Measurements from ENCODE around the gene LIMCH1. TPM values are rescaled to one million over a fixed set of nuclear protein-coding genes. Genes with fewer than 3 reads are reported as not detected.

The LIMCH1 gene
- total RNA-seq, 1 donor from 2014 or later = 257 TPM

- H3K9me3 Mint-ChIP-seq (ENCODE audit: unreplicated experiment) = no peaks in the 10 kb centered on the region
- H3K4me3 Mint-ChIP-seq (ENCODE audit: unreplicated experiment) = peak overlapping the region; percentile 90
- peaks cover 43% of the 10 kb centered on the region for H3K36me3 Mint-ChIP-seq (ENCODE audit: low read depth, unreplicated experiment)
- peaks cover 14% of the 10 kb centered on the region for H3K27me3 Mint-ChIP-seq (ENCODE audit: unreplicated experiment)
- H3K4me1 Mint-ChIP-seq (ENCODE audit: unreplicated experiment) = peaks cover 48% of the 10 kb centered on the region
- TF ChIP-seq, protein P1, sequence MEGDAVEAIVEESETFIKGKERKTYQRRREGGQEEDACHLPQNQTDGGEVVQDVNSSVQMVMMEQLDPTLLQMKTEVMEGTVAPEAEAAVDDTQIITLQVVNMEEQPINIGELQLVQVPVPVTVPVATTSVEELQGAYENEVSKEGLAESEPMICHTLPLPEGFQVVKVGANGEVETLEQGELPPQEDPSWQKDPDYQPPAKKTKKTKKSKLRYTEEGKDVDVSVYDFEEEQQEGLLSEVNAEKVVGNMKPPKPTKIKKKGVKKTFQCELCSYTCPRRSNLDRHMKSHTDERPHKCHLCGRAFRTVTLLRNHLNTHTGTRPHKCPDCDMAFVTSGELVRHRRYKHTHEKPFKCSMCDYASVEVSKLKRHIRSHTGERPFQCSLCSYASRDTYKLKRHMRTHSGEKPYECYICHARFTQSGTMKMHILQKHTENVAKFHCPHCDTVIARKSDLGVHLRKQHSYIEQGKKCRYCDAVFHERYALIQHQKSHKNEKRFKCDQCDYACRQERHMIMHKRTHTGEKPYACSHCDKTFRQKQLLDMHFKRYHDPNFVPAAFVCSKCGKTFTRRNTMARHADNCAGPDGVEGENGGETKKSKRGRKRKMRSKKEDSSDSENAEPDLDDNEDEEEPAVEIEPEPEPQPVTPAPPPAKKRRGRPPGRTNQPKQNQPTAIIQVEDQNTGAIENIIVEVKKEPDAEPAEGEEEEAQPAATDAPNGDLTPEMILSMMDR (IDR thresholded peaks at IDR 0.05; ENCODE audit: unreplicated experiment) = no peak
- no peak for DNase-seq (ENCODE audit: low spot score)
- H3K27ac Mint-ChIP-seq (ENCODE audit: unreplicated experiment) = peak overlapping the region; percentile 67
These were observed 82.8 kb downstream of the LIMCH1 start for GRCh38 chr4:41620594-41621256.

- peaks cover 19% of the 10 kb centered on the region for H3K27me3 Mint-ChIP-seq (ENCODE audit: unreplicated experiment)
- H3K4me3 Mint-ChIP-seq (ENCODE audit: unreplicated experiment) = peak overlapping the region; percentile 43
- TF ChIP-seq, protein P1 (IDR thresholded peaks at IDR 0.05; ENCODE audit: unreplicated experiment) = no peak
- no peak for DNase-seq (ENCODE audit: low spot score)
- H3K36me3 Mint-ChIP-seq (ENCODE audit: low read depth, unreplicated experiment) = peaks cover 45% of the 10 kb centered on the region
- H3K27ac Mint-ChIP-seq (ENCODE audit: unreplicated experiment) = no peak overlapping the region
- H3K9me3 Mint-ChIP-seq (ENCODE audit: unreplicated experiment) = no peaks in the 10 kb centered on the region
- peaks cover 50% of the 10 kb centered on the region for H3K4me1 Mint-ChIP-seq (ENCODE audit: unreplicated experiment)
These were observed 84.8 kb downstream of the LIMCH1 start for GRCh38 chr4:41622787-41623186.

GRCh38 chr4:41624765-41625164, 86.8 kb downstream of the LIMCH1 start:
- Mint-ChIP-seq H3K9me3 (ENCODE audit: unreplicated experiment) (no peaks in the 10 kb centered on the region), H3K27ac (ENCODE audit: unreplicated experiment) (no peak overlapping the region), H3K27me3 (ENCODE audit: unreplicated experiment) (peaks cover 19% of the 10 kb centered on the region), H3K36me3 (ENCODE audit: low read depth, unreplicated experiment) (peaks cover 40% of the 10 kb centered on the region), H3K4me3 (ENCODE audit: unreplicated experiment) (peak overlapping the region; percentile 12), H3K4me1 (ENCODE audit: unreplicated experiment) (peaks cover 32% of the 10 kb centered on the region)
- DNase-seq (ENCODE audit: low spot score) = no peak
- TF ChIP-seq, protein P1 (IDR thresholded peaks at IDR 0.05; ENCODE audit: unreplicated experiment) = no peak

DNA sequence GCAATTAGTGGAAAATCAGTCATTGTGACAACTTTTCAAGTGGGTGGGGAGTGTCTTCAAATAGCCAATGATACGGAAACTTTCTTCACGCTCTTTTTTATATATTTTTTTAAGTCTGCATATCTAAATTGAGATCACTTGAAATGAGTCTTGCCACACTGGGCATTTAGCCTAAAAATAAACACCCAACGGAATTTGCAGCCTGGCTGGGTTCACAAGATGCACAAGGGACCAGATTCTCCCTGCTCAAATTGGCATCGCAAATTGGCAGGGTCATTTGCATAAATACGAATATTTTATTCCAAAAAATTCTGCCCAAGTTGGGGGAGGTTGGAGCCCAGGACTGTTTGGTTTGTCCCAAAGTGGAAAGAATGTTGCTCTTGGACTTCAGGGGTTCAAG, 87.6 kb downstream of the LIMCH1 start:
- no peak for DNase-seq (ENCODE audit: low spot score)
- no peak overlapping the region for H3K4me3 Mint-ChIP-seq (ENCODE audit: unreplicated experiment)
- no peak overlapping the region for H3K27ac Mint-ChIP-seq (ENCODE audit: unreplicated experiment)
- peaks cover 17% of the 10 kb centered on the region for H3K27me3 Mint-ChIP-seq (ENCODE audit: unreplicated experiment)
- H3K36me3 Mint-ChIP-seq (ENCODE audit: low read depth, unreplicated experiment) = peaks cover 34% of the 10 kb centered on the region
- H3K4me1 Mint-ChIP-seq (ENCODE audit: unreplicated experiment) = peaks cover 27% of the 10 kb centered on the region
- no peaks in the 10 kb centered on the region for H3K9me3 Mint-ChIP-seq (ENCODE audit: unreplicated experiment)
- TF ChIP-seq, protein P1 (IDR thresholded peaks at IDR 0.05; ENCODE audit: unreplicated experiment) = no peak

DNA sequence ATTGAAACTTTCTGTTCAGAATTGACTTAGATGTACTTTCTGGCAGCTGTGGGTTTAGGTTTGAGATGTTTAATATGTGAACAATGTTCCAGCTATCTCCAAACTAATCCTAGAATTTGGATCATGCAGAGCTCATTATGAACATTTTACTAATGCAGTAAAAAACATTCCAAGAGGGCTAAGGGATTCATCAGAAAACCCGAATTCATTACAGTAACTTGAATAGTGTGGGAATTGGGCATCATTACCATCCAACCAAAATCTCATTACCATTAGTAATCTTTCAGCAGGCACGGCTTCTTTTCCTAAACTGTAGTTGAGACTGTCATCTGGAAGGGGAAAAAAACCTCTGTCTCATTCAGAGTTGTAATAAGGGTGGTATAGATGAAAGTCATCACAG, 91.0 kb downstream of the LIMCH1 start:
- Mint-ChIP-seq H3K27me3 (ENCODE audit: unreplicated experiment) (peaks cover 9% of the 10 kb centered on the region), H3K36me3 (ENCODE audit: low read depth, unreplicated experiment) (peaks cover 47% of the 10 kb centered on the region), H3K27ac (ENCODE audit: unreplicated experiment) (no peak overlapping the region), H3K9me3 (ENCODE audit: unreplicated experiment) (no peaks in the 10 kb centered on the region), H3K4me3 (ENCODE audit: unreplicated experiment) (no peak overlapping the region), H3K4me1 (ENCODE audit: unreplicated experiment) (peaks cover 35% of the 10 kb centered on the region)
- DNase-seq (ENCODE audit: low spot score) = no peak
- TF ChIP-seq, protein P1 (IDR thresholded peaks at IDR 0.05; ENCODE audit: unreplicated experiment) = no peak
